GM21825 (cell line): ENCODE measurements around the gene DVL3.

Experiments
- ATAC-seq: cut with Tn5 transposase; IDR thresholded peaks from one replicate; pipeline ENCODE4 v1.9.1; 2021; ENCODE audit warnings: mild to moderate bottlenecking, moderate library complexity; ENCODE audit not compliant: unreplicated experiment

Gene DVL3

GRCh38 chr3:184176377-184177330, 21.5 kb downstream of the DVL3 start:
- no peak for ATAC-seq

GRCh38 chr3:184177331-184177731, 22.2 kb downstream of the DVL3 start:
- no peak for ATAC-seq

DNA sequence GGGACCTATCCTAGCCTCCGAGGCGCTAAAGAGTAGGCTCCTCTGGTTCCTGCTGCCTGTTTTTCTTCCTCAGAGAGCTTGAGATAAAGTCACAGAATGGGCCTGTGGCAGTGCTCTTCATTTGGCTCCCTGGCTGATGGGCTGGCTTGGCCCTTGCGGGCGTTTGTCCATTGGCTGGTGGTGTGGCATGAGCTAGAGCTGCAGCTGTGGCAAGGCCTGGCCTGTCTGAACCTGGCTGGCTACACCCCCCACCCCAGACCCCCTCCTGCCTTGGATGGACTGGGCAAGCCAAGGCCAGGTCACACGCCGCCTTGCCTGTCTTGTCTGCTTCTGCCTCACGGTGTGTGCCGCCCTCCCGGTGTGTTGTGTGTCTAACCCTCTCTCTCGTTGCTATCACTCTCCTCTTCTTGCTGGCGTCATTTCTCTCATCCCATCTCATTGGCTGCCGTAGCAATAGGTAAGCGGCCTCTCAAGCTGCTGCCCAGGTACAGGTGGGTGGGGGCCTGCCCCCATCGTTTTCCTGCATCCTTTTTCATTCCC, 22.7 kb downstream of the DVL3 start:
- no peak for ATAC-seq

DNA sequence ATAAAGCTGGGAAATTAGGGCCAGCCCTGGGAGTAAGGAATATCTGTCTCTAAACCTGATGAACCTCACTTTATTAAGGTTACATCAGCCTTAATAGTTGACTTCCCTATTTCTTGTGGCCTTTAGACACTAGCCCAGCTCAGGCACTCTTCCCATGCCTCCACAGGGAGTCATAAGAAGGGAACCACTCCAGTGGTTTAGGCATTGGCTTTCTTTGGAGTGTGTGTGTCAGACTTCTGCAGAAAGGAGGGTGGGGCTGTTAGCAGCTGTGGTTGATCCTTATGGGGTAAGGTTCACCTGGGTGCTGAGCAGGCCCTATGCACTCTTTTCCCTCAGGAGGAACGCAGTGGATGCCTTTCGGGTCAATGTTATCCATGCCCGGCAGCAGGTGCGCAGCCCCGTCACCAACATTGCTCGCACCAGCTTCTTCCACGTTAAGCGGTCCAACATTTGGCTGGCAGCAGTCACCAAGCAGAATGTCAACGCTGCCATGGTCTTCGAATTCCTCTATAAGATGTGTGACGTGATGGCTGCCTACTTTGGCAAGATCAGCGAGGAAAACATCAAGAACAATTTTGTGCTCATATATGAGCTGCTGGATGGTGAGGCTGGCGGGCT, 23.5 kb downstream of the DVL3 start:
- no peak for ATAC-seq

- no peak for ATAC-seq
These were observed 25.0 kb downstream of the DVL3 start for GRCh38 chr3:184180165-184180564.

DNA sequence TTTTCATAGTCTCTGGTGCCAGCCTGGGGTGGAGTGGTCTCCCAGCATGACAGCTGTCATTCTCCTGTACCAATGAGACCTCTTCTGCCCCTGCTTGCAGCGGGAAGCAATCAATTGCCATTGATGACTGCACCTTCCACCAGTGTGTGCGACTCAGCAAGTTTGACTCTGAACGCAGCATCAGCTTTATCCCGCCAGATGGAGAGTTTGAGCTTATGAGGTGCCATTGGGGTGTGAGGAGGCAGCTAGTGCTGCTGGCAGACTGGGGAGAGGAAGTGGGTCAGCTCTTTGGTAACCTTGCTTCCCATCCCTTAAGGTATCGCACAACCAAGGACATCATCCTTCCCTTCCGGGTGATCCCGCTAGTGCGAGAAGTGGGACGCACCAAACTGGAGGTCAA, 26.4 kb downstream of the DVL3 start:
- ATAC-seq: no peak

DNA sequence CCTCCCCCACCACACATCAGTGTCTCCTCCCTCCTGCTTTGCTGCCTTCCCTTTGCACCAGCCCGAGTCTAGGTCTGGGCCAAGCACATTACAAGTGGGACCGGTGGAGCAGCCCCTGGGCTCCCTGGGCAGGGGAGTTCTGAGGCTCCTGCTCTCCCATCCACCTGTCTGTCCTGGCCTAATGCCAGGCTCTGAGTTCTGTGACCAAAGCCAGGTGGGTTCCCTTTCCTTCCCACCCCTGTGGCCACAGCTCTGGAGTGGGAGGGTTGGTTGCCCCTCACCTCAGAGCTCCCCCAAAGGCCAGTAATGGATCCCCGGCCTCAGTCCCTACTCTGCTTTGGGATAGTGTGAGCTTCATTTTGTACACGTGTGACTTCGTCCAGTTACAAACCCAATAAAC, 28.5 kb downstream of the DVL3 start:
- ATAC-seq: no peak

DNA sequence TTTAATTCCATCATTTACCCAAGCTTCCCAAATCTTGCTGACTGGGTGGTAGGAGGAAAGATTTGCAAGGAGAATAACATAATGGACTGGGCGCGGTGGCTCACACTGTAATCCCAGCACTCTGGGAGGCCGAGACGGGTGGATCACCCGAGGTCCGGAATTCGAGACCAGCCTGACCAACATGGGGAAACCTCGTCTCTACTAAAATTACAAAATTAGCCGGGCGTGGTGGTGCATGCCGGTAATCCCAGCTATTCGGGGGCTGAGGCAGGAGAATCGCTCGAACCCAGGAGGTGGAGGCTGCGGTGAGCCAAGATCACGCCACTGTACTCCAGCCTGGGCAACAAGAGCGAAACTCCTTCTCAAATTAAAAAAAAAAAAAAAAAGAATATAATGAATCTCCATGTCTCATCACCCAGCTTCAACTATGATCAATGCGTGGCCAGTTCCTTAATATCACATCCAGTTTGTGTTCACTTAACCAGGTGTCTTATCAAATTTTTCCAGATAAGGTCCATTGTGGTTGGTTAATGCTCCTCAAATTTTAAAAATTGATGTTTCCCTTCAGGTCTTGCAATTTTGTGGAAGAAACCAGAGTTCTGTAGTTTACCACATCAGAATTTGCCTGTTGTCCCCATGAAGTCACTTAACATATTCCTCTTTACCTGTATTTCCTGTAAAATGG, 29.5 kb downstream of the DVL3 start:
- no peak for ATAC-seq

DNA sequence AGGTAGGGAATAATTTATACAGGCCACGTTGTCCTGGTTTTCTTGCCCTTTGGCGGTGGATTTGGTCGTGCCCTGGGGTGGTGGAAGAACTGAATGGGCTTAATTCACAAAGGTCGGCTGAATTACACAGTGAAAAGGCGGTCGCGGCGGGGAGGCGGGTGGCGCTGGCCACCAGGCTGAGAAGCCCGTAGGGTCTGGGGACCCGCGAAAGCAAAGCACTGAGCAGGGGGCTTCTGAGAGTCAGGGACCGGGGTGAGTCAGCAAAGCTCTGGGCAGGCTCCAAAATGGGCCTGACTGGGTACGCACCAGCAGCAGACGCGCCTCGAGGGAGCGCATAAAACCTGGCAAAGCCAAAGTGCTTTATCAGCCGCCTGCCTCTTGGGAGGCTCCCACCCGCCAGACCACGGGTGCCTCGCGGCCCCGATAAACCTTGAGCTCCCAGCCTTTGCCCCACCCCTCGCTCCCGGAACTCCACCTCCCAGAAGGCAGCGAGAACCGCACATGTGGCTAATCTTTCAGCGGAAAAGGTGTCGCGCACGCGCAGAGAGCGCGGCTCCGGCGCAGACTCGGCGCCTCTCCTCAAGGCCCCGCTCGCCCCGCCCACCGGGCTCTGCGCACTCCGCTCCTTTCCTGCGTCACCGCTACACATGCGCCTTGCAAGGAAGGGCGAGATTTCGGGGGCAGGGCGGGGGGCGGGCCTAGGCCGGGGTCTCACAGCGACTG, 30.4 kb downstream of the DVL3 start:
- ATAC-seq: peak; percentile 86

DNA sequence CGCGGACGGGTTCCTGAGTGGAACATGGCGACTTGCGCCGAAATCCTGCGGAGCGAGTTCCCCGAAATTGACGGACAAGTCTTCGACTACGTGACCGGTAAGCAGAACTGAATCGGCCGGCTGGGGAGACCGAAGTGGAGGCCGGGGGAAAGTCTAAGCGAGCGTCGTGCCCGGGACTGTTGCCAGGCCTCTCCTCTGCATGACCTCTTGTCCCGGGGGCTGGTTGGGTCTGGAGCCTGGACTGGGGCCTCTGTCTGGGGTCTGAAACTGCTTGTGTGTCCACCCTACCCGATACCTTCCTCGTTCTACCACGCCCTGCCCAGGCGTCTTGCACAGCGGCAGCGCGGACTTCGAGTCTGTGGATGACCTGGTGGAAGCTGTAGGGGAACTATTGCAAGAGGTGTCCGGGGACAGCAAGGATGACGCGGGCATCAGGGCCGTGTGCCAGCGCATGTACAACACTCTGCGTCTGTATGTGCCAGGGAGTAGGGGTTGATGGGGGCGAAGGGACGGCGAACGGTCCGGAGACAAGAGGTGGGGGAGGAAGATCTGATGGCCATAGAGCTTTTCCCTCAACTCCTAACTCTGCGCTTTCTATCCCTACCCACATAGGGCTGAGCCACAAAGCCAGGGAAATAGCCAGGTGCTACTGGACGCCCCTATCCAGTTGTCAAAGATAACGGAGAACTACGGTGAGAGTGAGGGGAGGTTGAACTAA, 31.2 kb downstream of the DVL3 start, which contains the start of gene ABCF3:
Gene ABCF3, plus strand, starts transcription at position 16 of the 718 bp plus-strand sequence. Its CDS starts 9 bp downstream, at position 25.
- ATAC-seq: no peak

- no peak for ATAC-seq
These were observed 31.7 kb downstream of the DVL3 start for GRCh38 chr3:184186902-184187207.

GRCh38 chr3:184188080-184188479, 32.9 kb downstream of the DVL3 start:
- ATAC-seq: no peak

DNA sequence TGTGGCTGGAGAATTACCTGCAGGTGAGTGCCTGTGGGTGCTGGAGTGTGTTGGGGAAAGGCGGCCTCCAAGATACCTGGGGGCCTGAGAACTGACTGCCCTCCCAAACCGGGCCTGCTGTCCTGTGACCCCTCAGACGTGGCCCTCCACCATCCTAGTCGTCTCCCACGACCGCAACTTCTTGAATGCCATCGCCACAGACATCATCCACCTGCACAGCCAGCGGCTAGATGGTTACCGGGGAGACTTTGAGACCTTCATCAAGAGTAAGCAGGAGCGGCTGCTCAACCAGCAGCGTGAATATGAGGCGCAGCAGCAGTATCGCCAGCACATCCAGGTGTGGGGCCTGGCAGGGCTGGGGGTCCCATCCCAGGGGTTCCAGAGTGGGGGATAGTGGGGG, 34.2 kb downstream of the DVL3 start:
- ATAC-seq: no peak

GRCh38 chr3:184192889-184193288, 37.7 kb downstream of the DVL3 start:
- no peak for ATAC-seq

DNA sequence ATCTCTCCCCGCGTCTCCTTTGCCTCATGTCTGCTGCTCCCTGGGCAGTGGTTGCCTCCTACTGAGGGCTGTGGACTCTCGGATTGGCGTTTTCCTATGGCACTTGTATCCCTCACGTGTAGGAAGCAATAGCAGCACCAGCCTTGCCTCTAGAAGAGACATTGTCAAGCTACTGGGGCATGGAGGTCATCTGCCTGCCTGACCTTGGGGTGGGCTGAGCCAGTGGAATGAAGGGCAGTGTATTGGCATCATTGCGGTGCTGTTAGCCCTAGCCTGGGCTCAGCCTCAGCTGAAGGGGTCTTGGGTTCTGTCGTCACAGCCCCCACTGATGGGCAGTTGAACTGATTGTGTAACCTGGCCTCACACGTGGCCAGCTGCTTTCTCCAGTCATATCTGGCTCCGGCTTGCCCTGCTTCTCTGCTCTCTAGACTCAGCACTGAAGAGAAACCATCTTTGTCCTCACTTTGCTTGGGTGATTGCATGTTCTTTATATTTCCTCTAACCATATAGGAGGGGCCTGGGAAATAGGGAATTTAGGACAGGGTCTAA, 38.9 kb downstream of the DVL3 start:
- no peak for ATAC-seq

DNA sequence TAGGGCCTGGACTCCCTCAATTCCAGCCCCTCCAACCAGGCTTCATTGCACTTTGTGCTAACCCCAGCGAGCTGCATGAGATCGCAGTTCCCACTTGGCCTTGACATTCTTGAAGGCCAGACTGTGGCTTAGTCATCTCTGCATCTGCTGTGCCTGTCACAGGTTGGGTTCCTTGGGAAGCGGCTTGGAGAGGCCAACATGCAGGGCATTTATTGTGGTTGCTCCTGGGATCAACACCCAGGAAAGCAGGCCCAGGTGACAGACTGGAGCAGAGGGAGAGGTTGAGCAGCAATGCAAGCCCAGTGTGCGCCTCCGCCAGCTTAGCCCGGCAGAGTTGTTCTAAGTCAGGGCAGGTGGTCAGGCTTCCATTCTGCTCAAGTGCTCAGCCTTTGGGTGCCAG, 41.4 kb downstream of the DVL3 start:
- ATAC-seq: no peak

DNA sequence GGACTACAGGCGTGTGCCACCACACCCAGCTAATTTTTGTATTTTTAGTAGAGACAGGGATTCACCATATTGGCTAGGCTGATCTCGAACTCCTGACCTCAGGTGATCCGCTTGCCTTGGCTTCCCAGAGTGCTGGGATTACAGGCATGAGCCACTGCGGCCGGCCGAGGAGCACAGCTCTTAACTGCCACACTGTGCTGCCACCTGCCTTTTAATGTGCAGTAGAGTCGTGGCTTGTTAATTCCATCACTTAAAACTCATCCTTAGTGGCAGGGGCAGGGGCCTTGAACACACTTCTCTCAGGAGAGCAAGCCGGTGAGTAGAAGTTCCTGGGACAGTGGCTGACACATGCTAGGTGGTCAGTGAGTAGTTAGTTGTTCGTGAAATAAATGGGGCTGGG, 43.3 kb downstream of the DVL3 start:
- no peak for ATAC-seq

DNA sequence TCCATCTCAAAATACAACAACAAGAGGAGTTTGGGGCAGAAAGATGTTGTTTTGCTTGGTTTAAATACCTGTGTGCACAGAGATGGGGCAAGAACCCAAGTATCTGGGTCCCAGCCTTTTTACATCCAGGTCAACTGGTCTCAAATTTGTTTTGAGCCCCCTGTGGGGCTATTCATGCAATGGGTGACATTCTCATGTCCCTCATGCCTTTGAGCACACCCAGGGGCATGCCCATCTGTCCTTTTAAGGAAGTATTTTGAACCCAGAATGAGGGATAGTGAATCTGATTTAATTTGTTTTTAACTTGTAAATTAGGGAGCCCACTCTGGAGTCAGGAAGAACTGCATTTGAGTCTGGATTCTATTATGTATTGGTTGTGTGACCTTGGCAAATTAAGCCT, 45.6 kb downstream of the DVL3 start:
- ATAC-seq: no peak

- no peak for ATAC-seq
These were observed 48.3 kb downstream of the DVL3 start for GRCh38 chr3:184203526-184203925.
